GM10266 (cell line): ENCODE data around the gene SLC22A7.

Experiments
- DNase-seq: peaks from one replicate; pipeline ENCODE4 v3.0.0; 2012; ENCODE audit errors: extremely low spot score
- CTCF ChIP-seq: IDR thresholded peaks from 2 replicates; pipeline ENCODE4 v1.5.1; 2012; ENCODE audit warnings: mild to moderate bottlenecking, low read depth; ENCODE audit not compliant: control insufficient read depth, insufficient read depth; ENCODE audit errors: missing control alignments

The SLC22A7 gene

GRCh38 chr6:43273707-43274106 is 24.4 kb upstream of the SLC22A7 start:
- no peak for DNase-seq
- TF ChIP-seq CTCF: no peak

GRCh38 chr6:43274127-43274915 is 23.7 kb upstream of the SLC22A7 start:
- no peak for TF ChIP-seq CTCF
- no peak for DNase-seq

- TF ChIP-seq CTCF: no peak
- peak; percentile 77 for DNase-seq
Measured at GRCh38 chr6:43274916-43275597, 23.0 kb upstream of the SLC22A7 start.

GRCh38 chr6:43275801-43276576 is 22.1 kb upstream of the SLC22A7 start:
- TF ChIP-seq CTCF: no peak
- peak; percentile 71 for DNase-seq

GRCh38 chr6:43276577-43277305 is 21.3 kb upstream of the SLC22A7 start:
- no peak for DNase-seq
- TF ChIP-seq CTCF: no peak

GRCh38 chr6:43277306-43277642 is 20.8 kb upstream of the SLC22A7 start:
- DNase-seq: no peak
- no peak for TF ChIP-seq CTCF
